NCI-H1105 treated with DMSO at 0.1 percent for 48 hours (cell line): ENCODE measurements around the gene RNF208.
"Not testable (repeated sequence)": the region's sequence is repeated elsewhere in the genome, so short reads cannot be mapped to it uniquely, and the experiment has no call there.

Source experiments
- DNase-seq: peaks from one replicate; lab custom pipeline; 2025; lab: John Stamatoyannopoulos, UW

Gene RNF208, protein sequence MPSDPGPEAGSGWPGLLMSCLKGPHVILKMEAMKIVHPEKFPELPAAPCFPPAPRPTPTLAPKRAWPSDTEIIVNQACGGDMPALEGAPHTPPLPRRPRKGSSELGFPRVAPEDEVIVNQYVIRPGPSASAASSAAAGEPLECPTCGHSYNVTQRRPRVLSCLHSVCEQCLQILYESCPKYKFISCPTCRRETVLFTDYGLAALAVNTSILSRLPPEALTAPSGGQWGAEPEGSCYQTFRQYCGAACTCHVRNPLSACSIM

DNA sequence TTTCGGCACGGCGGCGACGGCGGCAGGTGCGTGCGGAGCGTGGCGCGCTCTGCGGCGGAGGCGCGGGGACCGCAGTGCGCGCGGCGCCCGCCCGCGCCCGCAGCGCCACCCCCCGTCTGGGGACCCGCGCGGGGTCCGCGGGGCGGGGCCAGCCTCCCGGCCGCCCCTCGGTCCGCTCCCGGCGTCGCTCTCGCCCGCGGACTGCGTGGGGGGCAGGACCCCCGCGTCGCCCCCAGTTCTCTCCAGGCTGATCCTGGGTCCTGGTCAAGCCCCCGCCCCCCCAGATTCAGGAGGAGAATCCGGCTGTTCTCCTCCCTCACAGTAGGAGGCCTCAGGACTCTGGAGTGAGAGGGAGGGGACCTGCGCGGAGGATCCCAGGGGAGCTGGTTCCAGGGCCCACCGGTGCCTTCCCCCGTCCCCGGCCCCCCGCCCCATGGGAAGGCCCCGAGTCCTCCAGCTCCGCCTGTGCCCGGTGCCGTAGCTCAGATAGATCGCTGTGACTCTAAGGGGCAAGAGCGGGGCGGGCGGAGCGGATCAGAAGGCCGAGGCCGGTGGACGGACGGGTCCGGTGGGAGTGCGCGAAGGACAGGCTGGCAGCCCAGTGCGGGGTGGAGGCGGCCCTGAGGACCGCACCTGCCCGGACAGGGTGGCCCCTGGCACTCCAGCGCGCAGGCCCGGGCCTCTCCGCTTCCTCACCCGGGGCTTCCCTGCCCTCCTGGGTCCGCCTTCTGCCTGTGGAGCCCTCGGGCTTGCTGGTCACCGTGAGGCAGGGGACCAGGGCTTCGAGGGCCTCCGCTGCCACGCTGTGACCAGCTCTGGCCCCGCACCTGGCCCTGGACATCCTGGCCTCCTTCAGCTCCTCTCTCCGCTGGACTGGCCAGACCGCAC, at the start of gene RNF208:
Gene RNF208 (minus strand): TSS at position 51 of the 888 bp plus-strand sequence. CDS start 1,028 bp downstream, outside the sequence.
- no peak for DNase-seq

DNA sequence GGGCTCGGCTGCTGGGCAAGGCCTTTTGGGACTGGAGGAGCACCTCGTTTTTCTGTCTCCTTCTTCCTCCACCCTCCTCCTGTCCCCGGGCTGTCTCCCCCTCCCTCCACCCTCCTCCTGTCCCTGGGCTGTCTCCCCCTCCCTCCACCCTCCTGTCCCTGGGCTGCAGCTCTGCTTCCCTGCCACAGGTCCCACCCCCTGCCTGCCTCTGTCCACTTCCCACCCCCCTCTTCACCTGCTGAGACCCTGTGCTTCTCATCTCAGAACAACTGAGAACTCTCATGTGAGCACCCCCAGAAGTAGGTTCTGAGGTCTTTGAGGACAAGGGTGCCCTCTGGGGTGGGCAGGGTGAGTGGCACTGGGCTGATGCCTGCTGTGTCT, 49.6 kb upstream of the RNF208 start:
- no peak for DNase-seq

DNA sequence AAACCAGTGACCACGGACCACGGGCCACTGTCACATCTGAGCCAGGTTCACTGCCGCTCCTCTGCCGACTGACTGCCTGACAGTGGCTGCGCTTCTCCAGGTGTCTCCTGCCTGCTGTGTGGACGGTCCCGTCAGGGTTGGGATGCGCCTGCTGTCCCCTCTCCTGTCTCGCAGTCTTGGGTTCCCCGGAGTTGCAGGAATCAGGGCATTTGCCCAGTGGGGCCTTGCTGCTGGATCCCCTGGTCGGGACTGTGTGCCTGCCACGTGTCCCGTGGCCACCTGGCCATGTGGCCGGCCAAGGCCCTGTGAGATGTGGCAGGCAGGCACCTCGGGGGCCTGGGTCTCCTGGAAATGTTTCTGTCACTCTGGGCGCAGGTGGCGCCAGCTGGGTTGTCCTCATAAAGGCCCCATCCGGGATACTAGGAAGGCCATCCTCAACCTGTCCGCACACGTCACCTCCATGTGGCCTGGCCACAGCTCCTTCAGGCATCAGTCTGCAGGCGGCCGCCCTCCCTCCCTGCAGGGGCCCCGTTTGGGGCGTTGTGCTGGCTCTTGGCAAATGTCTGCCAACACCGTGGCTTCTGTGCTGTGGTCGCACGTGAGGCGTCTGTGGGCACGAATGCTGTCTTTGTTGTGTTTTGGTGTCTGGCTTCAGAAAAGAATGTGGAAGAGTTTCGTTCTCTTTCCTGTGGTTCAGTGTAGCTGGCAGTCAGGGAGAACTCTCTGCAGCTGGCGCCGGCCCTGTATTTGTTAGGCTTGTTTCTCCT, 49.1 kb upstream of the RNF208 start:
- no peak for DNase-seq

DNA sequence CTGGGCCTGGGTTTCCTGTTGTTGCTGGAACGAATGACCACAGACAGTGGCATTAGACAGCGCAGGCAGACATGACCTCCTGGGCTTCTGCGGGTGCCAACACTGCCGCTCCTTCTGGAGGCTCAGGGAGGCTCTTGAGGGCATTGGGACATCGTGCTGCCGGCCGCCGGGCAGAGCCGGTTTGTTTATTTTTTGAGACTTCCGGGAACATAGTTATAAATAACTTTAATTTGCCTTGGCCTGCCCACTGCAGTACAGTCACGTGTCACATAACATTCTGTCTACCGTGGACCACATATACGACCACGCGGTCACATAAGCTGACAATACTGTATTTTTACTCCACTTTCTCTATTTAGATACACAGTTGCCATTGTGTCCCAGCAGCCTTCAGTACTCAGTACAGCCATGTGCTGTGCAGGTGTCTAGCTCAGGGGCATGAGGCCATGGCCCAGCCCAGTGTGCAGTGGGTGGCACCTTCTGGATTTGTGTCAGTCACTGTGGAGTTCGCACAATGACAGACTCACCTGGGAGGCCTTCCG, 47.3 kb upstream of the RNF208 start:
- DNase-seq: no peak

DNA sequence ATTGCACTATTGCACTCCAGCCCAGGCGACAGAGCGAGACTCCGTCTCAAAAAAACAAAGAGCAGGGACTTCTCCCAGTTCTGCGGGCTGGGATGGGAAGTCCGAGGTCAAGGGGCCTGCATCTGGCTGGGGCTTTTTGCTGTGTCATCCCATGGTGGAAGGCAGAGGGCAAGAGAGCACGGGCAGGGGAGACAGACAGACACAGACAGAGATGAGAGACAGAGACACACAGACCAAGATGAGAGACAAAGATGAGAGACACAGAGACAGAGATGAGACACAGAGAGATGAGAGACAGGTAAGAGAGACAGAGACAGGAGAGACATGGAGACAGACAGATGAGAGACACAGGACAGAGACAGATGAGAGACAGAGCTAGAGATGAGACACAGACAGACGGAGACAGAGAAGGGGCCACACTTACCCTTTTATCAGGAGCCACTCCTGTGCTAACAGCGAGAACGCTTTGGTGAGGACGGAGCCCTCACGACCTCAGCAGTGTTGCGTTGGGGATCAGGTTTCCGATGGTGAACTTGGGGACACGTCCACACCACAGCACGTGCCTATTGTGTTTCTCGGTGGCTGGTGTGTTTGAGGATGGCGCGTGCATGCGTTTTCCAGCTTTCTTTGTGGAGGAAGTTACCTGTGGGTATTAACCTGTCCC, 46.6 kb upstream of the RNF208 start:
- DNase-seq: no peak

DNA sequence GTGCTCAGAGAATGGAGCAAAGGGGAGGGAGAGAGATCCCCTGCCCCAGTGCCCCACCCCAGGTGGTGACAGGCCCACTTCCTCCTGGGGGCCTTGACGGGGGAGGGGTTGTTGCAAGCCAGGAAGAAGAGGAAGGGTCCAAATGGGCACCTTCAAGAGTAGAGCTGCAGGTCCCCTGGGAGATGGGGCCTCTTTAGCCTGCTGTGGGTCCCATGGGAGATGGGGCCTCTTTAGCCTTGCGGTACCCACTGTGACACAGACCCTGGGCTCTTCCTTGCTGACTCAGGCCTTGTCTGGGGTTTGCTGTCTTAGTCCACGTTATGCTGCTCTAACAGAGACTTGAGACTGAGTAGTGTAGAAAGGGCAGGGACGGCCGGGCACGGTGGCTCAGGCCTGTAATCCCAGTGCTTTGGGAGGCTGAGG, 45.9 kb upstream of the RNF208 start:
- no peak for DNase-seq

DNA sequence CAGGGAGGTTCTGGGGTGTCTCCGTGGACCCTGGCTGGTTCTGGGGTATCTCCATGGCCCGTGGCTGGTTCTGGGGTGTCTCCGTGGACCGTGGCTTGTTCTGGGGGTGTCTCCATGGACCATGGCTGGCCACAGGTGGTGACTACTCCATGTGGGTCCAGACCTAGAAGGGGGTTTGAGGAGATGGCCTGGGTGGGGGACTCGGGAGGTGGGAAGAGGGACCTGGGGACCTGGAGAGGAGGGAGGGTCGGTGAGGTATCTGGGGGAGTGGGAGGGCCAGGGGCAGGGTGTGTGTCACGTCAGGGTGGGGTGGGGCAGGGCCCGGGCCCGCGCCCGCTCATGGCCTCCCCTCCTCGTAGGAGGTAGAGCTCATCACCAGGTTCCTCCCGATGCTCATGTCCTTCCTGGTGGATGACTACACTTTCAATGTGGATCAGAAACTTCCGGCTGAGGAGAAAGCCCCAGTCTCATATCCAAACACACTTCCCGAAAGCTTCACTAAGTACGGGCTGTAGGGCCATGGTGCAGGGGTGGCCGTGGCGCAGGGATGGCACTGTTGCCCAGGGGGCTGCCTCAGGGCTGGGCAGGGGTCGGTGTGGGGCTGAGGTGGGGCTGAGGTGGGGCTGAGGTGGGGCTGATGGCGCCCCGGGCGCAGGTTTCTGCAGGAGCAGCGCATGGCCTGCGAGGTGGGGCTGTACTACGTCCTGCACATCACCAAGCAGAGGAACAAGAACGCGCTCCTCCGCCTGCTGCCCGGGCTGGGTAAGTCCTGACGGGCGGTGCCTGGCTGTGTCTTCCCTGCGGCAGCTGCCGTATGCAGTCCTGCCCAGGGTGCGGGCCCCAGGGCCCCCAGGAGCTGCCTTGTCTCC, 44.8 kb upstream of the RNF208 start:
- no peak for DNase-seq

DNA sequence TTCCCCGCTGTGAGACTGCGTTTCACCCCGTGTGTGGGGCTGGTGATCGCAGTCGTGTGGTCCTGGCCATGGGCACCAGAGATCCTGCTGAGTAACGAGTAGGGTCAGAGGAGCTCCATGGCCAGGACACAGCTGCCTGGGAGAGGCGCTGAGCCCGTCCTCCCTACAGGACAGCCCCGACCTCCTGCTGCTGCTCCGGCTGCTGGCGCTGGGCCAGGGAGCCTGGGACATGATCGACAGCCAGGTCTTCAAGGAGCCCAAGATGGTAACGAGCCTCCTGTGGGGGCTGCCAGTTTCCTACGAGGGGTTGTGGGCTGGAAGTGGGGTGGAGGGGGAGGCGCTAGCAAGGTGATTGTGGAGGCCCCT, 44.1 kb upstream of the RNF208 start:
- DNase-seq: no peak

DNA sequence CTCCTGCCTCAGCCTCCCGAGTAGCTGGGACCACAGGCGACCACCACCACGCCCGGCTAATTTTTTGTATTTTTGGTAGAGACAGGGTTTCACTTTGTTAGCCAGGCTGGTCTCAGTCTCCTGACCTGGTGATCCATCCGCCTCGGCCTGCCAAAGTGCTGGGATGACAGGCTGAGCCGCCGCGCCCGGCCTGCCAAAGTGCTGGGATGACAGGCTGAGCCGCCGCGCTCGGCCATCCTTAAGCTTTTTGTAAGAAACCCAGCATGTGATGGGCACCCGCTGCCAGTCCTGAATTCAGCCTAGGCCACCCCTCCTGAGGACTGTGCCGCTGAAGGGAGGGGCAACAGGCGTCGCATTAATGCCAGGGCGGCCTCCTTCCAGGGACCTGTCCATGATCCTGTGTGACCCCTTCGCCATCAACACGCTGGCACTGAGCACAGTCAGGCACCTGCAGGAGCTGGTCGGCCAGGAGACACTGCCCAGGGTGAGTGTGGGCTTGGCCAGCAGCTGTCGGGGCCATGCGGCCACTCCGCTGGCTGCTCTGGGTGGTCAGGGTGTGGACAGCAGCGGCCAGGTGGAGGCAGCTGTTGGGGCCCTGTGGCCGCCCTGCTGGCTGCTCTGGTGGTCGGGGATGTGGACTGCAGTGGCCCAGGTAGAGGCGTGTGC, 43.6 kb upstream of the RNF208 start:
- no peak for DNase-seq

DNA sequence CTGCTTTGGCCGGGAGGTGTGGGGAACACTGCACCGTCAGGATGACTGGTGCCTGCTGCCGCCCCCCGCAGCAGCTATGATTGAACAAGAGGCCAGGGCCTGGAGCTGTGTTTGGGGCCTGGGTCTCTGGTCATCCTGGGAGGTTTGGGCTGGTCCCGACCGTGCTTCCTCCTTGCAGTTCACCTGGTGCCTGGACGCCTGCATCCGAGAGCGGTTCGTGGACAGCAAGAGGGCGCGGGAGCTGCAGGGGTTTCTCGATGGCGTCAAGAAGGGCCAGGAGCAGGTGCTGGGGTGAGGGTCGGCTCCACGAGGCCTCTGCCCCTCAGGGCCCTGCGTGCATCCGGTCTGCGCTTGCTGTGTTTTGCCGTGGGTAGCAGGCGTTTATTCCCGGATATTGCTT, 42.0 kb upstream of the RNF208 start:
- no peak for DNase-seq

DNA sequence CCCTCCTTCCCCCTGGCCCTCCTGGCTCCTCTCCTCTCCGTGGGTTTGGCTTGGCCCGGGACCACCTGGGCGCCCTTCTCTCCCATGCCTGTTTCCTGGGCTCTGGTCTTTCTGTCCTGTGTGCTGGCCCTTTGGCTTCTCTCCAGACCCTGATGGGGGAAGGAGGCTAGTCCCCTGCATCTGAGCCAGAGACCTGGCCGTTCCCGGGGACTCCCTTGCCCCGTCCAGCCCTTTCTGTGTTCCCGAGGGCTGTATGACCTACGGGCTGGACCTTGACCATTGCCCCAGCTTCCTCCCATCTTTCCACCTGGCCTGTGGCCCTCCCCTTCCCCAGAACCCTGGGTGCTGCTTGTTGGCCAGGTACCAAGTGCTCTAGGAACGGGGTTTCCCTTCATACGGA, 41.5 kb upstream of the RNF208 start:
- DNase-seq: no peak

DNA sequence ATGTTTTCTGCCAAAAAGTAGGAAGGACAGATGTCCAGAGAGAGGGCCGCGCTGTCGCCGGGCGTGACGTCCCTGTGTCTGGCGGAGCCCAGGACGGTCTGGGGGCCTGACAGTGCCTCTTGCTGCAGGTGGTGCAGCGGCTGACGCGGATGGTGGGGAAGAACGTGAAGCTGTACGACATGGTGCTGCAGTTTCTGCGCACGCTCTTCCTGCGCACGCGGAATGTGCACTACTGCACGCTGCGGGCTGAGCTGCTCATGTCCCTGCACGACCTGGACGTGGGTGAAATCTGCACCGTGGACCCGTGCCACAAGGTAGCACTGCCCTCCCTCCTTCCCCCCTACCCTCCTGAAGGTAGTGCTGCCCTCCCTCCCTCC, 40.9 kb upstream of the RNF208 start:
- no peak for DNase-seq

DNA sequence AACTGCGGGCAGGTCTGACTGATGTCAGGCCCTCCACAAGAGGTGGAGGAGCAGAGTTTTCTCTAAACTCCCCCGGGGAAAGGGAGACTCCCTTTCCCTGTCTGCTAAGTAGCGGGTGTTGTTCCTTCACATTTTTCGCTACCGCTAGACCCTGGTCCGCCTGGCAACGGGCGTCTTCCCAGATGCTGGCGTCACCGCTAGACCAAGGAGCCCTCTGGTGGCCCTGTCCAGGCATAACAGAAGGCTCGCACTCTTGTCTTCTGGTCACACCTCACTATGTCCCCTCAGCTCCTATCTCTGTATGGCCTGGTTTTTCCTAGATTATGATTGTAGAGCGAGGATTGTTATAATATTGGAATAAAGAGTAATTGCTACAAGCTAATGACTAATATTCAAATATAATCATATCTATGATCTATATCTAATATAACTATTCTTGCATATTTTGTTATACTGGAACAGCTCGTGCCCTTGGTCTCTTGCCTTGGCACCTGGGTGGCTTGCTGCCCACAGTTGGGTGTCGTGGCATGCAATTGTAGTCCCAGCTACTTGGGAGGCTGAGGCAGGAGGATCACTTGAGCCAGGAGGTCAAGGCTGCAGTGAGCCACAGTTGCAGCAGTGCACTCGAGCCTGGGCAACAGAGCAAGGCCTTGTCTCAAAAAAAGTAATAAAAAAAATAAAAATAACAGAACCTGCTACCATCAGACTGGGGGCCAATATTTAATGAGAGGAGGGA, 40.3 kb upstream of the RNF208 start:
- DNase-seq: not testable (repeated sequence)

DNA sequence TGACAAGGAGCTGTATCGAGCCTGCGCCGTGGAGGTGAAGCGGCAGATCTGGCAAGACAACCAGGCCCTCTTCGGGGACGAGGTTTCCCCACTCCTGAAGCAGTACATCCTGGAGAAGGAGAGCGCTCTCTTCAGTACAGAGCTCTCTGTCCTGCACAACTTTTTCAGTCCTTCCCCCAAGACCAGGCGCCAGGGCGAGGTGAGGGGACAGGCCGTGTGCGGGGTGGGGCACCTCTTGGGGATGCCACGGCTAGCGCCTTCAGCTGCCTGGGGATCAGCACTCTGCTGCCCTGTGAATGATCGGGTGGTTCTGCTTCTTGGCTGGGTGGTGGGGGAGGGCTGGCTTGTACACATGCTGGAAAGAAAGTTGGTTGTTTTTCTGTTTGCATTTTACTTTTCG, 34.8 kb upstream of the RNF208 start:
- no peak for DNase-seq

DNA sequence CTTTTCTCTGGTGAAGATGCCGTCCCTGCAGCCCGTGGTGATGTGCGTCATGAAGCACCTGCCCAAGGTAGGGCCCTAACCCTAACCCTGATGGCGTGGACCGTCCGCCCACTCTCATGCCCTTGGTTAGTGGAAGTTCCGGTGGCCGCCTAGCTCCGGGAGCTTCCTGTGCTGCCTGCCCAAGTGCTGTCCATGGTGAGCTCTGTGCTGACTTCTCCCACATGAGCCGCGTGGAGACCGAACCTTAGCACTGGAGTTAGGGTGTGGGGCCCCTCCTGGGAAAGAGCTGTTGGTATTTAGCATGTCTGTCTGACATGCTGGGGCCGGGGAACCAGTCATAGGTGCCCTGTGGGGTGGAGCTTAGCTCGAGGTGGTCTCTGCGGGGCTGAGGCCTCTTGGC, 34.3 kb upstream of the RNF208 start:
- DNase-seq: no peak

DNA sequence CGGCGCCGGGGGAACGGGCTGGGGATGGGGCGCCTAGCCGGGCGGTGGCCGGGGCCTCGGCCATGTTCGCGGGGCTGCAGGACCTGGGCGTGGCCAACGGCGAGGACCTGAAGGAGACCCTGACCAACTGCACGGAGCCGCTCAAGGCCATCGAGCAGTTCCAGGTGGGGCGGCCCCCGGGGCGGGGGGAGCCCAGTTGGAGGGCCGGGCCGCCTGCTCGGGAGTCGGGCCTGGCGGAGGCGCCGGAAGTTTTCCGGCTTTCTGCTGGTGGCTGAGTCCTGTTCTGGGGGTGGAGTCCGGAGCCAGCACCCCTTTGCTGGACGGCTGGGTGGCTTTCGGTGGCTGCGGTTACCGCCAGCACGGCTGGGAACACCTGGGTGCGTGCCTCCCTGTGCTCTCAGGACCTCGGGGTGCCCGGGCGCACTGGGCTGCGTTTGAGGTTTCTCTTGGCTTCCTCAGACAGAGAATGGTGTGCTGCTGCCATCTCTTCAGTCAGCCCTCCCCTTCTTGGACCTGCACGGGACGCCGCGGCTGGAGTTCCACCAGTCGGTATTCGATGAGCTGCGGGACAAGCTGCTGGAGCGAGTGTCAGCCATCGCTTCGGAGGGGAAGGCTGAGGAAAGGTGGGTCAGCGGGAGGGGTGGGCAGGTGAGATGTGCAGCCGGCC, 33.5 kb upstream of the RNF208 start:
- peak; percentile 44 for DNase-seq

DNA sequence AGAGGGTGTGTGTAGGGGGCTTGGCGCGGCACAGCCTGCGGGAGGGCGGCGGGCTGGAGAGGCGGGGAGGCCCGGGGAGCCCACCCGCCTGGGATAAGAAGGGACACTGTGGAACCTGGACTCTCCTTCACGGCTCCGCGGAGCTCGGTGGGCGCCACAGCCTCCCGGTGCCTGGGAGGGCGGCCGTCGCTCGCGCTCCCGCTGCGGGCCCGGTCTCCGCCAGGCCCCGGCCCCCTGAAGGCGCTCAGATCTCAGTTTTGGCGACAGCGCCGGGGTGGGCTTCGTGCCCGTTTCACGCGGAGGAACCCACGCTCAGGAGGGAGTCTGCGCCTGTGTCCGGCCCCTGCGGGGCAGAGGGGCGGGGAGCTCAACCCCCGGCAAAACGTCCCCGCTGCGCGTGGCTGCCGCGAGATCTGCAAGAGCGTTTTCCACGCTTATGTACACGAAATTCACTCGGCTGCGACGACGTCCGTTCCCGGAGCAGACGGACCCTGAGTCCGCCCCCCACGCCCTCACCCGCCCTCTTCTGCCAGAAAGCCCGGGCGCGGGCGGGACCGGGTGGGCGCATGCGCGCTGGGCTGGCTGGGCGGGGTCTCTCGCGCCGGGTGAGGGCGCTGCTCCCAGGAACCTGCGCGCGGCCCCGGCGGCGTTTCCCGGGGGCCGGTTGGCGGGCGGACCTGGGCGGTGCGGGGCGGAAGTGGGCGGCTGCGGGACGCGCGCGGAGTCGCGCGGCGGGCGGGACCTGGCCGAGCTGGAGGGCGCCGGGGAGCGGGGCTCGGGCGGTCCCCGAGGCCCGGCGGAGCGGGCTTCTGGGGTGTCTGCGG, 32.8 kb upstream of the RNF208 start, which contains the start of gene NELFB:
Gene NELFB (plus strand): TSS at position 704 of the 824 bp plus-strand sequence.
- DNase-seq: peak; percentile 76
